GM19395 (cell line): ENCODE results near the gene INPP4B.

ENCODE experiments used
- ATAC-seq: cut with Tn5 transposase; IDR thresholded peaks from one replicate; pipeline ENCODE4 v1.9.1; 2021; ENCODE audit warnings: mild to moderate bottlenecking, moderate library complexity; ENCODE audit not compliant: unreplicated experiment

The INPP4B gene

GRCh38 chr4:142267101-142267500 lies 579.0 kb downstream of the INPP4B start:
- no peak for ATAC-seq

DNA sequence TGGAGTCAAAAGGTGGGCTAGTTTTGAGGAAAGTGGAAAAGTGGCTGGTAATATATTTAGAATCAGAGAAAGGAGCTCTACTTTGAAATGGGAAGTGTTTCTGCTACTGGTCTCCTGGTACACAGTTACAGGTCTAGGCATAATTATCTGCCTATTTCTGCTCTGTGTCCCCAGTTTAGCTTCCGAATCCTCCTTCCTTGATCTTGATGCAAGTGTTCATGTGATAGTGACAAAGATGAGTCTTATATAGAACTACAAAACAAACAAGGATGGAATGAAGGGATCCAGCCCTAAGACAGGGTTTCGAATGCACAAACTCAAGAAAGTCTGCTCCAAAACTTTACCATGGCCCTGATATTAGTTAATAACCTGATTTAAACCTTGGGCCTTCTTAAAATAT lies 580.2 kb downstream of the INPP4B start:
- ATAC-seq: no peak

GRCh38 chr4:142265536-142265935 lies 580.6 kb downstream of the INPP4B start:
- no peak for ATAC-seq

DNA sequence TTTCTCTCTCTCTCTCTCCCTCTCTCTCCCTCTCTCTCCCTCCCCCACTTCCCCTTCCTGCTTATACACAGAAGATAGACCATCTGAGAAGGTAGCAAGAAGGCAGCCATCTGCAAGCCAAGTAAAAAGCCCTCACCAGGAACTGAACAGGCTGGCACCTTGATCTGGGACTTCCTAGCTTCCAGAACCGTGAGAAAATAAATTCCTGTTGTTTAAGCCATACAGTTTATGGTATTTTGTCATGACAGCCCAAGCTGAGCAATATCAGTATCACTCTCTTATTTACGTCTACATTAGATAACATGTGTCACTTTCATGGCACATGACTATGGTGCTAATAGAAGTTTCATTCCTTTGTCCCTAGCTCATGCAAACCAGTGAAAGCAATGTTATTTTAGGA lies 581.1 kb downstream of the INPP4B start:
- no peak for ATAC-seq

DNA sequence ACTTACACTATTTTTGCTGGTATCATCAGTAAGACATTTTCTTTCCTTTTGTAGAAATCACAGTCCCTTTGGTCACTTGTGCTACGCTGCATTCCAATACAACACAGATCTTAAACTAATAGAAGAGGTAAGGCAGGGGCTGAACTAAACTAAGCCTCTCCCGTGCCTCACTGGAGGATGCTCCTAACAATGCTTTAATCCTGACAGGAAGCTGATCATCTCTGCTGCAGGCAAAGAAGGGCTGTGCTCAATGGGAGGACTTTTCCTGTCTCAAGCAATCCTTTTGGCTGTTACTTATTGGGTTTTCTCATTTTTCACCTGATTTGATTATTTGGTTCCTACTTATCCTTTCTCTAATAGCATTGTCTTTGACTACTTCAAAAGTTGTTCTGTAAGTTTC lies 583.1 kb downstream of the INPP4B start:
- no peak for ATAC-seq

DNA sequence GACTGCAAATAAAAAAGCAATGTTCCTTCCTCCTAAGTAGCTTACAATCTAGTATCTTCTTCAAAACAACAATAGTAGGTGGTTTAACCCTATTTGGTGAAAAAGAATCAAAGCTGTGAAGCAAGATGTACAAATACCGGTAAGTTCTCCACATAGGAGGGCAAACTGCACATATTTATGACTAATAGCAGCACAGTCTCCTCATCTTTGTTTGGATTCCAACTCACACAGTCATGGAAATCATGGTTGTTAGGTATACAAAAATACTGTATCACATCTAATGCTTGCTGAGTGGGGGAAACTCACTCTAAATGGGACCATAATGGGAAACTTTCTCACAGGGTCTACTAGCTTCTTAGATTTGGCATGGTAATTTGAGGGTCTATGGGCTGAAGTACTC lies 597.2 kb downstream of the INPP4B start:
- no peak for ATAC-seq

GRCh38 chr4:142243255-142243654 lies 602.8 kb downstream of the INPP4B start:
- ATAC-seq: no peak

- no peak for ATAC-seq
These were observed 603.9 kb downstream of the INPP4B start for GRCh38 chr4:142242156-142242555.

DNA sequence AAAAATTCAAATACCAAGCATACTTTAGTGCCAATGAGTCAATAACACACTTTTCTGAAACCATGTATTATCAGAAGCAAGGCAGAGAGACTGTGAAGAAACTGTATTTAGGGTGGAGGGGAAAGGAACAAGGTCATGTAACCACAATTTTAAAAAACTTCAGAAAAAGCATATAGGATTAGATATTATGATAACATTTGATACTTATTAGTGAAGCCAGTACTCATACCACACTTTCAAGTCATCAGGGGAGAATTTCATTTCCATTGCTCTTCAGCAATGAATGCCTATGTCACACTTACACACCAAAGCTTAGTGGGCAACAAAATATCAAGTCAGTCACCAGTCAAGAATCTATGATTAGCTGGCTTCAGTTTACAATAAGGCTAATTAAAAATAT lies 607.5 kb downstream of the INPP4B start:
- no peak for ATAC-seq

- no peak for ATAC-seq
These were observed 609.8 kb downstream of the INPP4B start for GRCh38 chr4:142236268-142236667.

DNA sequence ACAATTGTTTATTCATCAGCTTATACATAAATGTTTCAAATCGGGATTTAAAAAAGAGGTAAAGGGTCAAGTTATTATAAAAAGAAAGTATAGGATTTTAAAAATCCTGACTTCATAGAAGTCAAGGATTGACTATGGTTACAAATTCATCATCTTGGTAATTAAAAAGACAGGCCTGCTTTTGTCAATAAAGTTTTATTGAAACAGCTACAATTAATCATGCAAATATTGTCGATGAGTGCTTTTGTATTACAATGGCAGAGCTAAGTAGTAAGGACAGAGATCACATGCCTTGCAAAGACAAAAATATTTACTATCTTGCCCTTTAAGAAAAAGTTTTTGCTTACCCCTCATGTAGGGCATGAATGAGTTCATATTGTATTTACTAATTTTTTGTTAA lies 614.3 kb downstream of the INPP4B start:
- no peak for ATAC-seq

- no peak for ATAC-seq
These were observed 615.1 kb downstream of the INPP4B start for GRCh38 chr4:142230991-142231390.

- ATAC-seq: no peak
These were observed 620.1 kb downstream of the INPP4B start for GRCh38 chr4:142226014-142226413.

DNA sequence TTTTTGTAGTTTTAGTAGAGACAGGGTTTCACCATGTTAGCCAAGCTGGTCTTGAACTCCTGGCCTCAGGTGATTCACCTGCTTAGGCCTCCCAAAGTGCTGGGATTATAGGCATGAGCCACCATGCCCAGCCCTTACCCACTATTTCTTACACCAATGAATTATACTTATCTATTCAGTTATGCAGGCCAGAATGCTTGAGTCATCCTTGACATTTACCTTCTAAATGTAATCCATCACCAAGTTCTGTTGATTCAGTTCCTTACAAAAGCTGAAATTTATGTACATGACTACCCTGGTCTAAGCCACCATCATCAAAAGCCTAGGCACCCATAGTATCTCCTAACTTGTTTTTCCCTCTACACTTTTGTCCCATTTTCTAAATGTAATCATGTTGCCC lies 624.0 kb downstream of the INPP4B start:
- no peak for ATAC-seq

DNA sequence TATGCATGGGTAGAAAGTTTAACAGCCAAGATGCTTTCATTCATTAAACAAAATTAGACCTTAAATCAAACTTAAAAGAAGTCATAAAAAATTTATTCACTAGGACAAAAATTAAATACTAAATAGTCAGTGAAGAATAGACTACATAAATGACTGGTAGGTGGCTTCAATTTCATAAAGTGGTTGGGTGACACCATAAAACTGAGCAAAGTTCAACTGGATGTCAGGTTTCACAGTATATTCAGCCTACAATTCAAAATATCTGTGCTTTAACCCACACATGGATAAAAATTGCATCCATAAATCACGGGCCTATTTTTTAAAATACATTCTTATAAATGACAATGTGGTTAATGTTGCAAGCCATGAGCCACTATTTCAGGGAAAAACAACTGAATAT lies 627.4 kb downstream of the INPP4B start:
- ATAC-seq: no peak

GRCh38 chr4:142211444-142211843 lies 634.7 kb downstream of the INPP4B start:
- no peak for ATAC-seq

DNA sequence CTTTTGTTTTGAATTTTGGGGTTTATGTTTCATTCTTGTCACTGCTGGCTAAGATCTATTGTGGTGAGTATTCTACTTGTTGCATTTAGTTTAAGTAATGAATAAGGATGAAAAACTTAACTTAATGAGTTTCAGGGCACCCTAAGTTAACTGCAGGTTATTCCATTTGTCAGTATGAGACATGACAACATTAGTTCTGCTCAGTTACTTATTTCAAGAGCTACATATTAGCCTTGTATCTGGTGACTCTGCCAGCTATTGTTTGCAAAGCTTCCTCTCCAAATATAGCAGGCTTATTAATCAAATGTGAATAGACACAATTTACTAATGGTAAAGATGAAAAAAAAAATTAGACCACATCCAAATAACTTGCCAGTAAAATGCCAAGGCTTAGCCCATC lies 642.6 kb downstream of the INPP4B start:
- no peak for ATAC-seq

GRCh38 chr4:142202404-142203332 lies 643.4 kb downstream of the INPP4B start:
- ATAC-seq: peak; percentile 93

GRCh38 chr4:142201041-142201440 lies 645.1 kb downstream of the INPP4B start:
- ATAC-seq: no peak

DNA sequence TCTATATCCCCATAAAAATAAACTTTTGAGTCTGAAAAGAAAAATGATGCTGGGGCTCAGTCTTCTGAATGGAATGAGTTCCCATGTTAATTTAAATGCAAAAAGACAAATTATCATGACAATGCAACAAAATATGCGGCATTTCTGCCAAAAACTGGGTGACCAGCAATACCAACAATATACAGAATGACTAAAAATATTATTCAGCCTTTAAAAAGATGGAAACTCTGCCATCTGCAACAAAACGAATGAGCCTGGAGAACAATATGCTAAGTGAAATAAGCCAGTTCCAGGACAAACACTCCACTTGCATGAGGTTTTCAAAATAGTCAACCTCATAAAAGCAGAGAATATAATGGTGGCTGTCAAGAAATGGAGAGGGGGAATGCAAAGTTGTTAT lies 651.2 kb downstream of the INPP4B start:
- no peak for ATAC-seq

DNA sequence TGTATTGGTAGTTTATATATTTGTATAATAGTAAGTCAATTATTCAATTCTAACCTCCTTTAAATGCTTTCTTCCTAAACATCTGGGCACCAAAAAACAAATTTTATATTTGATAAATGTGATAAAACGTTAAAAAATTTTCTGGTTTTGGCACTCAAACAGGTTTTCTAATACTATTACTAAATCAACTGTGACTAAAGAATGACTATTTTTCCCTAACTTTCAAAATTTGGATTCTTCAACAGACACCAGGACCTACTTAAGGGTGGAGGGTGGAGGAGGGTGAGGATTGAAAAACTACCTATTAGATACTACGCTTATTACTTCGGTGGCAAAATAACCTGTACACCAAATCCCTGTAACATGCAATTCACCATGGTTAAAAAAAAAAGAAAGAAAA lies 654.2 kb downstream of the INPP4B start:
- no peak for ATAC-seq

GRCh38 chr4:142181021-142181420 lies 665.1 kb downstream of the INPP4B start:
- ATAC-seq: no peak

DNA sequence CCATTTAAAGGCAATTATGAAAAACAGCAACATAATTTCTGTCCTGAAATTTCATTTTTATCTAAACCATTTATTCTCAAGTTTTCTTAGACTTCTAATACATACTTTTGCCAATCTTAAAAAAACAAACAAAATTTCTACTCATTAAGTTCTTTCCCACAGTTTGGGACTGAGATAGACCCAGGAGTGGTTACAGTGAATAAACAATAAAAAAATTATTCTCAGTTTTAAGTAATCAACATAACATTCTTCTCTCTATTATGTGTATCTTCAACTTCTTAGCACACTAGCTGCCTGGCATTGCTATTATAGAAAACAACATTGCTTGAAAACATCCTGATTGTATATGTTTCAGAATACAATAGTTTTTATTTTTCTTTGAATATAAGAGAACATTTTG lies 676.9 kb downstream of the INPP4B start:
- ATAC-seq: no peak
